HG03520 (cell line): ENCODE data around the gene ALDH1A2.
"Not testable (repeated sequence)": the region's sequence is repeated elsewhere in the genome, so short reads cannot be mapped to it uniquely, and the experiment has no call there.

Source experiments
- ATAC-seq: cut with Tn5 transposase; IDR thresholded peaks from one replicate; pipeline ENCODE4 v1.9.1; 2021; ENCODE audit warnings: mild to moderate bottlenecking, moderate library complexity; ENCODE audit not compliant: unreplicated experiment

ALDH1A2 gene

DNA sequence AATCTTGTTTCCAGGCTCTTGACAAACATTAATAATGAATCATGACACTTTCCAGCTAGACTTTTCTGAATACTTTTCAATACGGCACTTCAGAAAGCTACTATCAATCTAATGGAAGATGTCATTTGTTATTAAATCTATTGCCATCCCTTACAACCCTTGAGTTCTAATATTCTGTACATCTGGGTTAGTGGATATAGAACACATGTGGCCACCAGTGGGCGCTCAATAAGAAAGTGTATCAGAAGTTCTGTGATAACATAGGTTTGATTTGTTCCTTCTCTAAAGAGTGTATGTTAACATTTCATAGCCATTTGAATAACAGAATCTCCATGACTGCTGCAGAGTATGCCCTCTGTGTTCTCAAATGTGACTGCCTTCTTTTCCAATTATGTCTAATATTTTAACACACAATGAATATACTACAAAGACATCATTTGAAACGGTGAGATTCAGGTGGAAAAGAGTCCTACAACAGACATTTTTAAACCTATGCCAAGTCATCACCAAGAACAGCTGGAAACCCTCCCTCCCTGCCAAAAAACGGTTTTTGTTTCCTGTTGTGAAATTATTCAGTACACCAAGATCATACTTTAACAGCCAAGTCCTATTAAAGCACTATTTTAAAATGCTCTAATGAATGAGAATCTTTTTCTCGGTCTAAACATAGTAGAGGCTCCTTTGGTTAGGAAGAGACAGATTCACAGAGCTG, 22.2 kb downstream of the ALDH1A2 start:
- ATAC-seq, result no peak

DNA sequence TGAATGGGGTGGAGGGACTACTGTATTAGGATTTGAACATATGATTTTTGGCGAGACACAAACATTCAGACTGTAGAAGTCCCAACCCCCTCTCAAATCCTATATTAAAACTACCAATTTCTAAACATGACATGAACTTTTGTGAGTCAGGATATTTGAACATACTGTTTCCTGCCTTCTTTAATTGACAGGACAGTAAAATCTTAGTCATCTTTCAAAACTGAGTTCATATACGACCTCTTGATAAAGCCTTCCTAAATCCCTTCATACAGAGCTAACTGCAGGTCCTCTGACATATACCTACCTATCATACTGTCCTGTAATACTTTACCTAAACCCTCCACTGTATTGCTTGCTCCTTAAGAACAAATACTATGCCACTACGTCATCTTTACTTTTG, 23.5 kb downstream of the ALDH1A2 start:
- no peak for ATAC-seq

DNA sequence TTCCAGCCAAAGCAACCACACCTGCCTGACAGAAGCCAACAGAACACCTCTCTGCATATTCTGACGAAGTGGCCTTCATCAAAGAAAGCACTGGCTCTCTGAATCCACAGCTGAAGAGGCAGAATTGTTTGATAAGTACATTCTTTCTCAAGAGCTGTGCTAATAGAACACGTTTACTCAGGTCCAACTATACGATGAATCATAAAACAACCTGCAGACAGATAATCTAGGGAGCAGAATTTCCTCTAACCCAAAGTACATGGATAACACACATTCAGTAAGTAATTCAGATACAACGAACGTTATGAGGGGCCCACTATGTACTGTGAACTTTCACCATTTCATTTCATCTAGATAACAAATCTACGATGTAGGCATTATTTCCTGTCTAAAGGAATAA, 25.4 kb downstream of the ALDH1A2 start:
- no peak for ATAC-seq

DNA sequence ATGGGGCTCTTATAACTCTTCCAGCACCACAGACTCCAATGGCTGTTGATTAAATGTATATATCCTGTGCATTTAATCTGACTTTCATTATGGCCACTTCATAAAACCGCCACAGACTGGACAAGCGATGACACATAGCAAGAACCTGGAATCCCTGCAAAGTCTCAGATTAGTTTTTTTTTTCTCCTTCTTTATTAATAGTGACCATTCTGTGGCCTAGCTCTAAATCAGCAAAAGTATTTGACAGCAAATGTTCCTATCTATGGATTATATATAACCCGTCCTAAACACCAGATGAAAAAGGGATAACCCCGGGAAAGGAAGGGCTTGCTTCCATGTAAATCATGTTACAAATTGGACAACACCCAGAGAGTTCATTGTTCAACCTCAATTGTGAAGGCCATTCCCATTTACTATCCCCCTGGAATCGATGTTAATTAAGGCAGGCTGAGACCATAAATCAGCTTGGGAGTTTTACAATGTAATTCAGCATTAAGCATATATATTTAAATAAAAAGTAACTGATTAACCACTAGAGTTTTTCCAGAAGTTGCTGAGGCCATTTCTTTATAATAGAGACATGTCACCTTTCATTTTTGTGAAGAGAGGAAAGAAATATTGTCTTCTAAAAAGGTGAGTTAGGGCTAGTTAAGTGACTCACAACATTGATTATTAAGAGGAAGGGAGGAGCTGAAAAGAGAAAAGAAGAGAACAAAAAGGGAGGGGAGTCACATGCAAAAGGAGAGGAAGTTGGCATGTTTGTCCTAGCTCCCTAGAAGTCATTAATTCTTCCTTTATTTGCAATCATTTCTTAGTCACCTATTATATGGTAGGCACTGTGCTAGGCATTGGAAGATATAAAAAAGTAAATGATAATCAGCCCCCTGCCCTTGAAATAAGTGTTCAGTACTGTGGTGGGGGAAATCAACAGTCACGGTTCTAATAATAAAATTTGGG, 26.2 kb downstream of the ALDH1A2 start:
- ATAC-seq, result no peak

DNA sequence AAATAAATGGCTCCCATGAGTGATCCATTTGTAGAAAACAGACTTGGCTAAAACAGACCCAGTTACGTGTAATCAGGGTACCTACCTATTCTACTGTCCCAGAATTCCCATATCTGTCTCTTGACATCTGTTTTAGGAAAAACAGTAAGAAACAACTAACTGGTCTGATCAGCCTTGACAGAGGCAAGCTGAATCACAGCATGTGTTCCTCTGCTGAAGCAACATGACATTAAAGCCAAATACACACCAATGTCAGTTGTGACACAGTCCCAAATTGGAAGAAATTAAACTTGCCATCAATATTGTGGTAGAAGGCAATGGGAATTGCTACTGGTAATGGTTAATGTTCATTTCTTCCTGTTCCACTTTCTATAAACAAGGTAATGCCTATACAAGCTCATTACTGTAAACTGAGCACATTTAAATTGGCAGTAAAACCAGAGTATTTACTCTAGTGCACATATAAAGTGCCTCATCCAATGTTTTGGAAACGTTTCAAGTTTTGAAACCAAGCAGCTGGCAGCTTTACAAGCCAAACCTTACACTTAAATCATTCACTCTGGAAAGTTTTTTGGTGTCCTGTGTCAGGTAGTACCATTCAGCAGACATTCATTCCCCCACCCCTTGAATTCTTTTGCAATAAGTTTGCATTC, 27.0 kb downstream of the ALDH1A2 start:
- no peak for ATAC-seq

DNA sequence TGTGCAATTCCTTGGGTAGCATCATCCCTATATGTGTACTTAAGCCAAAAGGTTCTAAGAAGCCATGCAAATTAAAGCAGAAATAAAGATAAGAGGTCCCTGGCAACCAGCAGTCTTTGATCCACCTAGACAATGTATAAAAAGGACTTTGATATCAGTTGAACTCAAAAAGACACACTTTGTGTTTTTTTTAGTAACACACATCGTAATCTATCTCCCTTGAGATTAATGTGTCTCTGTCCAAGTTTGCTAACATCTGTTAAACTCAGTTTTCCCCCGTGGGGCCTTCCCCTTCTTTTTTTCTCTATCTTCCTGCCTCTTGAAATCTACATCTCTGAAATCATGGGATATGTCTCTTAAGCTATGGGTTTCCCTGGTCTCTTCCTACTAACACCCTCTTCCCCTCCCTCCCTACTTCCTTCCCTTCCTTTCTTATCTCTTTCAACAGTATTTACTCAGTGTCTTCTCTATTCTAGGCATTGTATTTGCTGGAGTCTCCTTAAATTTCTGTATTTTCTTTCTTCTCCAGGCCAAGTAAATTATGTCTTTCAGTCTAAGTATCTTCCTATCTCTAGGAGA, 27.7 kb downstream of the ALDH1A2 start:
- no peak for ATAC-seq

DNA sequence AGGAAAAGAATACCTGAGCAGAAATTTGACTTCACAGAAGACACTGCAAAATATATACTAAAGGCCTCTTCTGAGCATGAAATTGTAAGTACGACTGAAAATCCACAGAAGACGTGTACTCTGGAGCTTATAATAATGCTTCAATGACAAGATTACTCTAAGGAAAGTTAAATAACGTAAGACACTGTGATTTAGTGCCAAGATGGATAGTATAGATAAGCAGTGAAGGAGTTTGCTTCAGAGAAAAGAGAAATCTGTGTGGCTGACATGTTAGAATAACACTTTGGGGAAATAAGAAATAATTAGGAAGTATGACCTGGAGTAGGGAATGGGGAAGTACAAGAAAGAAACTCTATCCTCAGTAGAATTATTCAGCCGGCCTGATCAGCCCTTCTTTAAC, 28.9 kb downstream of the ALDH1A2 start:
- ATAC-seq, result no peak

DNA sequence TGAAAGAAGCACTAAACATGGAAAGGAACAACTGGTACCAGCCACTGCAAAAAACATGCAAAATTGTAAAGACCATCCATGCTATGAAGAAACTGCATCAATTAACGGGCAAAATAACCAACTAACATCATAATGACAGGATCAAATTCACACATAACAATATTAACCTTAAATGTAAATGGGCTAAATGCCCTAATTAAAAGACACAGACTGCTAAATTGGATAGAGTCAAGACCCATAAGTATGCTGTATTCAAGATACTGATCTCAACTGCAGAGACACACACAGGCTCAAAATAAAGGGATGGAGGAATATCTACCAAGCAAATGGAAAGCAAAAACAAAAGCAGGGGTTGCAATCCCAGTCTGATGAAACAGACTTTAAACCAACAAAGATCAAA, 37.1 kb downstream of the ALDH1A2 start:
- ATAC-seq, result not testable (repeated sequence)

DNA sequence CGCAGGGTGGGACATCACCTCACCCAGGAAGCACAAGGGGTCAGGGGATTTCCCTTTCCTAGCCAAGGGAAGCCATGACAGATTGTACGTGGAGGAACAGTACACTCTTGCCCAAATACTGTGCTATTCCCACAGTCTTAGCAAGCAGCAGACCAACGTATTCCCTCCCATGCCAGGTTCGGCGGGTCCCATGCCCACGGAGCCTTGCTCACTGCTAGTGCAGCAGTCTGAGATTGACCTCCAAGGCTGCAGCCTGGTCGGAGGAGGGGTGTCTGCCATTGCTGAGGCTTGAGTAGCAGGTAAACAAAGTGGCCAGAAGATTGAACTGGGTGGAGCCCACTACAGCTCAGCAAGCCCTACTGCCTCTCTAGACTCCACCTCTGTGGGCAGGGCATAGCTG, 39.0 kb downstream of the ALDH1A2 start:
- ATAC-seq, result no peak

DNA sequence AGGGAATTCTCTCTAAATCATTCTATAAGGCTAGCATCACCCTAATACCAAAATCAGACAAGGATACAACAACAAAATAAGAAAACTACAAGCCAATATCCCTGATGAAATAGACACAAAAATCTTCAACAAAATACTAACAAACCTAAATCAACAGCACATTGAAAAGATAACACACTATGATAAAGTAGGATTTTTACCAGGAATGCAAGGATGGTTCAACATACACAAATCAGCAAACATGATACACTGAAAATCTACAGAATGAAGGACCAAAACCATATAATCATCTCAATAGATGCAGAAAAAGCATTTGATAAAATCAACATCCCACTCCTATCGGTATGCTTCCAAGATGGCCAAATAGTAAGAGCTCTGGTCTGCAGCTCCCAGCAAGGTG, 39.5 kb downstream of the ALDH1A2 start:
- no peak for ATAC-seq

DNA sequence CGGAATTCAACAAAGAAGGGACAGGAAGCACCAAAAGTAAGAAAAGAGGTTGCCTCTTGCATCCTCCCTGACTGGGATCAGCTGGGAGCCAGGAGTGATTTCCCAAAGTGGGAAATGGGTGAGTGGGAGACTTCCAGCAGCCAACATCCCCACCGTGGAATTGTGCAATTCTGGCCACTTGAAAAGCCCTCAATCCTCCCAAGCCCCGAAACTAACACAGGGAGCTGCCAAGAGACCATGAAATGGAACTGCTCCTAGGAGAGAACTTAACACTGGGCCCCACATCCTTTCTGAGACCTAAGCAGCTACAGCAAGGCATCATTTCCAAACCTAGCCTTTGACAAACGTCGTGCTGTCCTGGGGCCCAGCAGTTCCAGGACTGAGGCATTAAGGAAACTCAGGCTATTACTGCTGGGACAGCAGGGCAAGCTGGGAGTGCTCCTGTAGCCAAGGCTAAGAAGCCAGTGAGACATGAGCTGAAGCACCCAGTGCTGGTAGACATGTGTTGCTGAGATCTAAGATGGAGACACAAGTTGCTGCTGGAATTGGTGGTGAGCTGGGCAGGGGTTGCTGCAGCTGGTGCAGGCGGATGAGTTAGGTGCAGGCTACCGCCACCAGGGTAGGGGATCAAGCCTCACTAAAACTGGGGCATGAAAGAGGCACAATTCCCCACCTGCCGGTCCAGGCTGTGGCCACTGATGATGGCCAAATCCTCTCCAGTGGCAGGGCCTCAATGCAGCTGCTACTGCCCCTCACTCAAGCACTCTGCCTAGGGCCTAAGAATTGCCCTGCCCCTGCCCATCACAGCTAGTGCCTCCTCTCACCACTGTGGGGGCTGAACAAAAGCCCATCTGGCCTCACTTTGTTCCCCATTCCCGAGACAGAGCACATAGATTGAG, 43.9 kb downstream of the ALDH1A2 start:
- no peak for ATAC-seq

DNA sequence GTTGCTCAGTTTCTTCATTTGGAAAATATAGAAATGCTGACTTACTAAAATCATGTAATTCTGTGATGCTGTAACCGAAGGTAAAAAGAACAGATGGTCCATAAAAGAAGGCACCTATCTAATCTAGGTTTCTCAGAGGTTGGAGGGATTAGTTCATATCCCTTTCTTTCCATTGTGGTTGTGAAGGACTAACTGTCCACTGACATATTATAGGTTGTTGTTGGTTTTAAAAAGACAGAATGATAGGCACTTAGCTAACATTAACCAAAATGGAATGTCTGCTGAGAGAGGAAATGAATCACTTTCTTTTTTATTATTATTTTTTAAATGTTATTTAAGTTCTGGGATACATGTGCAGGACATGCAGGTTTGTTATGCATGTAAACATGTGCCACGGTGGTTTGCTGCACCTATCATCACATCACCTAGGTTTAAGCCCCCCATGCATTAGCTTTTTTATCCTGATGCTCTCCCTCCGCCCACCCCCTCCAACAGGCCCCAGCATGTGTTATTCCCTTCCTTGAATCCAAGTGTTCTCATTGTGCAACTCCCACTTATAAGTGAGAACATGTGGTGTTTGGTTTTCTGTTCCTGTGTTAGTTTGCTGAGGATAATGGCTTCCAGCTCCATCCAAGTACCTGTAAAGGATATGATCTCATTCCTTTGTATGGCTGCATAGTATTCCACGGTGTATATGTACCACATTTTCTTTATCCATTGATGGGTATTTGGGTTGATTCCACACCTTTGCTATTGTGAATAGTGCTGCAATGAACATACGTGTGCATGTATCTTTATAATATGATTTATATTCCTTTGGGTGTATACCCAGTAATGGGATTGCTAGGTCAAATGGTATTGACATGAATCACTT, 45.8 kb downstream of the ALDH1A2 start:
- ATAC-seq, result no peak

DNA sequence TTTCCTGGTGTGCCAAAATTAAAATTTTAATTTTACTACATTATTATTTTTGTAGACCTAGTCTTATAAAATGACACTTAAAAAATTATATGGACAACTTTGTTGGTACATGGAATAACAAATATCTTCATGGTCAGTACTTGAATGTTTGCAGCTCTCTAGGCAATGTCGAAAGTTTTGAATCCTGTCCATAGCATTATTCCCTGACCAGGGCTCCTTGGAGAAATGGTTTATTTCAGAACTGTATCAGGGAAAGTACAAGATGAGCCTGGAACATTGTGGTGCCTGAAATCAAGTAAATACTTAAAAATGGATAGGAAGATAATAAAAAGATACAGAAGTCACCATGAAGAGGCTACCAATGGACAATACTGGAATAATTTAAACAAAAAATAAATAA, 47.6 kb downstream of the ALDH1A2 start:
- no peak for ATAC-seq

DNA sequence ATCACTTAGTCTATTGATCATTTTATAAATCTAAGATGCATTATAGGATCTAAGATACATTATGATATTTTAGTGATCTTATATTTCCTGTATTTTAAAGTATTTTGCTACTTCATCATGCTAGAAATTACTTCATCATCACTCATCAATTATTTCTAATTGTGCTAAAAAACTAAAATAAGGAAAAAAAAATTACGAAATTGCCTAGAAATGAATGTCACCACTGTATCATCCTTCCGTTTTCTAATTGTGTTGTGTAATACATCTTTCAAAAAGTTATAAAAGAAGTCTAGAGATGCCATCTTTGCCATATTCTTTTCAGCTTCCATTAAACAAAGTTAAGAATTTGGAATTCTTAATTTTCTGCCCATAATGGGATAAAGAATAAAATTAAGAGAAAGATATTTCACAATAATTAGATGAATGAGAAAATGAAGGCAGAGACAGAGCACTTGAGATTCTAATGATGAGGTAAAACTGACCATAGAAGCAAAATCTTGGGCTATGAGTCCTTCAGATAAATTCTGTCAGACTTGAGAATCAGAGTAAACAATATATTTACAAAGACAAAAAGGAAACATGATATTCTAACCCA, 48.8 kb downstream of the ALDH1A2 start:
- no peak for ATAC-seq

DNA sequence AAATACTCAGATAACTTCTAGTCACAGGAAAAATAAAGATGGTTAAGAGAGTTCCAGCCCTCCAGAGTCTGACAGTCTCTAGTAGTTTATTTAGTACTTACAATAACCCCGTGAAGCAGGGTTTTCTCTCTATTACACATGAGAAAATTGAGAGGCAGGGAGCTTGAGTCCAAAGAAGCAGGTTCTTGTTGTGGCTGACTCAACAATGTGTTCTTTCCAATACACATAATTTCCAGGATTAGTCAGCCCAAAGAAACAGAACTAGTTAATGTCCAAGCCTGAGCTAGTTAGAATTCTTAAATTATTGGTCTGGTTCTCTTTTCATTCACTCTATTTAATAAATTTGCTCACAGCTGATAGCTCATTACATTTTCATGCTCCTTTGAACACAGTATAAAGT, 49.9 kb downstream of the ALDH1A2 start:
- ATAC-seq, result no peak

DNA sequence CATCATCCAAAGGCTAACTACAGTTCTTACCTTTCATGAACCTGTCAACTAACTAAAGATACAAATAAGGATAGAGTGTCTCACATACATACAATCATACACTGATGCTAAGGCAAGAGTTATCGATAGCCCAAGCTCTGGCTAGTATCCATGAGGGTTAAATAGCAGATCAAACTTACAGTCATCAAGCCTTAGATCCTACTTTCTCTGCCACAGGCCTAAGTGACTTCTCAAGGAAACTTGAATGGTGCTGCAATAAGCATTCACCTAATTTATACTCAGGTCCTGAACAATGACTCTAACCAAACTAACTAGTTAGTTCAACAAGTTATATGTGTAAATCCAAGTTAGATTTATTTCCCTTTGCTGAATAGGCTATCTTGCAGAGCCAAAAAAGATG, 51.0 kb downstream of the ALDH1A2 start:
- ATAC-seq, result no peak

DNA sequence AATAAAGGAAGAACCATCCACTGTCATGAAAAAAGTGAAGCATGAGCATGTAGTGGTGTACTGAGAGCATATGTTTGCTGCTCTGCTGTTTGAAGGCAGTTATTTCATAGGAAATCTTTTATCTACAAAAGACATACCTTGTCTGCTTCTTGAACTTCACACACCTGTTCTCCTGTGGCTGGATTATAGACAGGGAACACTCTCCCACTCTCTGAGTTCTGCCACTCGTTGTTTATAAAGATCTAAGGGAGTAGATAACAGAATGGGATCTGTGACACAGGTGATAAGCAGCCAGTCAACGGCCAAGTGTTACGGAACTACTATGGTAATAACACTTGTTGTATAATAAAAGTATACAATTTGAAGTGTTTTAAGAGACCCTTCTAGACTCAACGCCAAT, 51.5 kb downstream of the ALDH1A2 start:
- ATAC-seq, result no peak

DNA sequence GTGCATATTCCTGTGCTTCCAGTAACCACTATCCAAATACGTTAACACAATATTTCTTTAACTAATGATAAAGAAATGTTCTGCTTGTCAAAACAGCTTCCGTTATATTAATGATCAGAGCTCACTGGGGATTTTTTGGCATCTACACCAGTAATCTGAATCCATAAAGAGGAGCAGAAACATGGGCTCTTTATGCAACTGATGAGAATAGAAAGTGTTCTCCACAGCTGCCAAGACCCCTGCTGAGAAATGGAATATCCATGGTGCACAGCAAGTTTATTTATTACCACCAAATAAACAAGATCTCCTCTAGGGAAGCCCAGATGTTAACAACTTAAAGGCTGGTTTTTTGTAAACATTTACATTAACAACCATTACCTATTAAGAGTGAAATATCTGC, 54.5 kb downstream of the ALDH1A2 start:
- ATAC-seq, result no peak

DNA sequence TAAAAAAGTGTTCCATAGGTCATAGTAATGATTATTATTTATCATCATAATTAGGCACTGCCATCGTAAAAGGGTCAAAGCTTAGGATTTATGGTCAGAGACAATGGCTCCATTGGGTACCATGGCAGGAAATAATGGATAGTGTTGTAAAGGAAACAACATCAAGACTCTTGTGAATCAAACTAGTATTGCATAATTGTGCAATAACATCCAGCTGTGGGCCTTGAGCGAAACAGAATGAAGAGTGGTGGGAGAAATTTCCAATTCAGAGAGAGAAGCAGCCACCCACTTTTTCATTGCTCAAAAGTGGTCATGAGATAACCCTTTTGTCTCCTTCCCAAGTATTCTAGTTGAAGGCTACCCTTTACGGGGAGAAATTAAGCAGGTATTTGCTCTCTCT, 61.7 kb downstream of the ALDH1A2 start:
- no peak for ATAC-seq
